A549 (cell line): ENCODE data around the gene IL6R. TPM values are rescaled to one million over a fixed set of nuclear protein-coding genes. Genes with fewer than 3 reads are reported as not detected.

Source experiments
- ATAC-seq, 2 experiments: fragments of 200-7000 bp in 1 of 2; fragments of >200 bp in 1 of 2; cut with Nextera tagmentation in 1 of 2; cut with Tn5 transposase in 1 of 2; 3 replicates each; pipeline versions ENCODE4 v1.8.0 to v1.9.1; 2018 to 2020; ENCODE audit warnings: mild to moderate bottlenecking in 1 of 2, moderate library complexity in 1 of 2
- CTCF ChIA-PET: fragments of 300-600 bp; sonication (Branson Sonifier 250); formaldehyde crosslinking; extraction: SDS; loops from one replicate; lab custom pipeline; 2021; ENCODE audit warnings: antibody characterized with exemption, inconsistent platforms; lab: Yijun Ruan, JAX
- POLR2A ChIA-PET: fragments of 350-600 bp; formaldehyde crosslinking; extraction: SDS; loops from one replicate; lab custom pipeline; 2021; ENCODE audit warnings: antibody characterized with exemption, inconsistent platforms; lab: Yijun Ruan, JAX
- DNase-seq, 2 experiments: peaks; one replicate each; pipeline versions ENCODE4 v3.0.0 to v3.0.0-alpha.2; 2011 to 2016; ENCODE audit warnings: low read depth in 1 of 2, low spot score in 1 of 2
- FAIRE-seq: peaks from 2 replicates; lab custom pipeline; 2011; peaks lifted over from hg19 to GRCh38; lab: Jason Lieb, UNC
- H3K27ac ChIP-seq, 2 experiments: fragments of >200 bp; sonication (Bioruptor Twin); formaldehyde crosslinking; 3 replicates each; pipeline ENCODE4 v1.5.1; 2016 to 2017
- H3K4me1 ChIP-seq: fragments of >200 bp; sonication (Bioruptor Twin); formaldehyde crosslinking; 3 replicates; pipeline ENCODE4 v1.6.1; 2016
- H3K4me2 ChIP-seq: fragments of >200 bp; sonication (Bioruptor Twin); formaldehyde crosslinking; 3 replicates; pipeline ENCODE4 v1.6.1; 2016
- H3K4me3 ChIP-seq: fragments of >200 bp; sonication (Bioruptor Twin); formaldehyde crosslinking; 3 replicates; pipeline ENCODE4 v1.5.1; 2016
- H3K9me3 ChIP-seq: fragments of >200 bp; sonication (Bioruptor Twin); formaldehyde crosslinking; 3 replicates; pipeline ENCODE4 v1.6.1; 2016
- BCL3 ChIP-seq: fragments of >200 bp; sonication (Bioruptor Twin); formaldehyde crosslinking; IDR thresholded peaks from 3 replicates; pipeline ENCODE4 v1.6.1; 2016
- CEBPB ChIP-seq, 2 experiments: fragments of >200 bp in 1 of 2; sonication (Bioruptor Twin) in 1 of 2; formaldehyde crosslinking in 1 of 2; IDR thresholded peaks; 2 replicates each; pipeline ENCODE4 v1.6.1; 2012 to 2016
- CHD2 ChIP-seq: fragments of 150-350 bp; IDR thresholded peaks from 2 replicates; pipeline ENCODE4 v1.6.1; 2014; ENCODE audit warnings: low read length; ENCODE audit not compliant: partially characterized antibody
- CTCF ChIP-seq: fragments of >200 bp; sonication (Bioruptor Twin); formaldehyde crosslinking; IDR thresholded peaks from 3 replicates; pipeline ENCODE4 v1.5.1; 2016
- EP300 ChIP-seq, 2 experiments: fragments of >200 bp; sonication (Bioruptor Twin); formaldehyde crosslinking; IDR thresholded peaks; 2 replicates in 1 of 2; 3 replicates in 1 of 2; pipeline ENCODE4 v1.6.1; 2016 to 2017
- ESRRA ChIP-seq: fragments of 150-350 bp; IDR thresholded peaks from 2 replicates; pipeline ENCODE4 v1.6.1; 2014; ENCODE audit warnings: mild to moderate bottlenecking, low read length, borderline replicate concordance
- FOXS1 ChIP-seq: fragments of 250-450 bp; sonication (Bioruptor Pico); IDR thresholded peaks from 2 replicates; pipeline ENCODE4 v1.5.0; 2020; ENCODE audit warnings: mild to moderate bottlenecking, moderate library complexity
- GATA3 ChIP-seq: IDR thresholded peaks from 2 replicates; pipeline ENCODE4 v1.6.1; 2012; ENCODE audit warnings: borderline replicate concordance
- HDAC2 ChIP-seq: fragments of 200-600 bp; sonication (generic); IDR thresholded peaks from 2 replicates; pipeline ENCODE4 v1.6.1; 2016
- HMGXB4 ChIP-seq: fragments of 250-450 bp; sonication (Bioruptor Pico); IDR thresholded peaks from 2 replicates; pipeline ENCODE4 v1.5.0; 2021; ENCODE audit warnings: mild to moderate bottlenecking, moderate library complexity, borderline replicate concordance
- HOXB5 ChIP-seq: fragments of 250-450 bp; sonication (Bioruptor Pico); IDR thresholded peaks from 2 replicates; pipeline ENCODE4 v1.5.0; 2020; ENCODE audit warnings: mild to moderate bottlenecking, moderate library complexity
- MAFK ChIP-seq: fragments of 450-650 bp; IDR thresholded peaks from 2 replicates; pipeline ENCODE4 v1.6.1; 2014; ENCODE audit not compliant: partially characterized antibody
- MAZ ChIP-seq: fragments of 150-350 bp; IDR thresholded peaks from 2 replicates; pipeline ENCODE4 v1.6.1; 2014; ENCODE audit warnings: antibody characterized with exemption, low read depth, low read length, borderline replicate concordance
- POLR2AphosphoS2 ChIP-seq: conservative IDR thresholded peaks from 2 replicates; pipeline ENCODE4 v1.6.1; 2012; ENCODE audit warnings: low read length, improper control_type of control experiment, inconsistent platforms
- RAD21 ChIP-seq, 2 experiments: fragments of >200 bp in 1 of 2; sonication (Bioruptor Twin) in 1 of 2; formaldehyde crosslinking in 1 of 2; IDR thresholded peaks in 1 of 2; conservative IDR thresholded peaks in 1 of 2; 2 replicates in 1 of 2; 3 replicates in 1 of 2; pipeline ENCODE4 v1.6.1; 2012 to 2018; ENCODE audit warnings: inconsistent platforms in 1 of 2
- RARB ChIP-seq: fragments of 250-450 bp; sonication (Bioruptor Pico); IDR thresholded peaks from 2 replicates; pipeline ENCODE4 v1.8.0; 2021; ENCODE audit warnings: mild to moderate bottlenecking, moderate library complexity
- REST ChIP-seq: fragments of 200-600 bp; sonication (generic); IDR thresholded peaks from 2 replicates; pipeline ENCODE4 v1.6.1; 2016; ENCODE audit warnings: antibody characterized with exemption, mild to moderate bottlenecking, moderate library complexity
- RFX5 ChIP-seq: fragments of 450-650 bp; IDR thresholded peaks from 2 replicates; pipeline ENCODE4 v1.7.1; 2014; ENCODE audit warnings: antibody characterized with exemption, mild to moderate bottlenecking, moderate library complexity
- RNF2 ChIP-seq: fragments of 200-600 bp; sonication (generic); IDR thresholded peaks from 2 replicates; pipeline ENCODE4 v1.6.1; 2016; ENCODE audit warnings: low read depth, mild to moderate bottlenecking, antibody characterized with exemption, moderate library complexity, borderline replicate concordance
- SMC3 ChIP-seq: fragments of >200 bp; sonication (Bioruptor Twin); formaldehyde crosslinking; IDR thresholded peaks from 3 replicates; pipeline ENCODE4 v1.6.1; 2018; ENCODE audit warnings: inconsistent platforms
- ZFP36 ChIP-seq: fragments of 450-650 bp; IDR thresholded peaks from 2 replicates; pipeline ENCODE4 v1.6.1; 2014; ENCODE audit warnings: borderline replicate concordance; ENCODE audit not compliant: partially characterized antibody
- ZSCAN20 ChIP-seq: fragments of 250-450 bp; sonication (Bioruptor Pico); IDR thresholded peaks from 2 replicates; pipeline ENCODE4 v1.8.0; 2022; ENCODE audit warnings: mild to moderate bottlenecking, moderate library complexity
- WGBS: methylation state at CpG from one replicate; pipeline ENCODE4 v1.1.6; 2017; ENCODE audit errors: missing lambda C conversion rate; 5-methylcytosine and 5-hydroxymethylcytosine counted together
- polyA plus RNA-seq, 4 experiments: library from polyadenylated mRNA; depleted of rRNA in 3 of 4; stranded (reverse); fragments of >200 nt; fragmentation: RNase III in 1 of 4; extraction: RNeasy Plus Mini Kit Qiagen cat#74134 plus additional on column Dnase treatment in 1 of 4; gene quantifications; 2 replicates in 3 of 4; 3 replicates in 1 of 4; pipeline ENCODE4 v1.2.3, GENCODE V29; 2011 to 2017
- TF ChIP-seq, protein P1 (sequence below): fragments of 450-650 bp; IDR thresholded peaks from 2 replicates; pipeline ENCODE4 v1.6.1; 2014; ENCODE audit warnings: antibody characterized with exemption

IL6R gene
- polyA plus RNA-seq, 2 of the 4 experiments (the other 2 are of a cell fraction) = 2.2 to 2.7 TPM

GRCh38 chr1:154479764-154480421, 74.8 kb downstream of the IL6R start:
- no peak for TF ChIP-seq RNF2
- TF ChIP-seq RAD21 (conservative IDR thresholded peaks at IDR 0.05 in 1 of 2, IDR thresholded peaks at IDR 0.05 in 1 of 2) = peak; percentile 95 to 97
- TF ChIP-seq CTCF = peak; percentile 94
- no peak for TF ChIP-seq ESRRA
- no peak for TF ChIP-seq GATA3
- peak; percentile 100 for TF ChIP-seq MAFK
- TF ChIP-seq CEBPB (IDR thresholded peaks at IDR 0.05) = no peak
- no peak for TF ChIP-seq HDAC2
- no peak for TF ChIP-seq CHD2
- no peak for TF ChIP-seq MAZ
- no peak for TF ChIP-seq ZFP36
- TF ChIP-seq ZSCAN20 (CRISPR knock-in tag) = no peak
- no peak for TF ChIP-seq POLR2AphosphoS2
- no peak for TF ChIP-seq REST
- TF ChIP-seq, protein P1, sequence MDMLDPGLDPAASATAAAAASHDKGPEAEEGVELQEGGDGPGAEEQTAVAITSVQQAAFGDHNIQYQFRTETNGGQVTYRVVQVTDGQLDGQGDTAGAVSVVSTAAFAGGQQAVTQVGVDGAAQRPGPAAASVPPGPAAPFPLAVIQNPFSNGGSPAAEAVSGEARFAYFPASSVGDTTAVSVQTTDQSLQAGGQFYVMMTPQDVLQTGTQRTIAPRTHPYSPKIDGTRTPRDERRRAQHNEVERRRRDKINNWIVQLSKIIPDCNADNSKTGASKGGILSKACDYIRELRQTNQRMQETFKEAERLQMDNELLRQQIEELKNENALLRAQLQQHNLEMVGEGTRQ = no peak
- TF ChIP-seq SMC3 = peak; percentile 83
- TF ChIP-seq RARB (CRISPR knock-in tag) = no peak
- TF ChIP-seq RFX5 = peak; percentile 70
- TF ChIP-seq, all 56 proteins: peak for 5
- Histone ChIP-seq H3K9me3 (no peaks in the 10 kb centered on the region), H3K4me2 (peak overlapping the region; percentile 29; the same call in 1 of the 3 replicates), H3K4me1 (peaks cover 9% of the 10 kb centered on the region; the same call in 2 of the 3 replicates), H3K4me3 (no peak overlapping the region), H3K27ac (peak overlapping the region; percentile 48 to 67; a peak in 3 of 6 replicates)
- ATAC-seq (peak; percentile 95 to 99), DNase-seq (peak; percentile 86 to 93), FAIRE-seq (no peak)
- ChIA-PET POLR2A (interaction anchor here (1.1 to 1.7 kb wide), 2 partner anchors 67 to 457 kb away, joined by 3 to 5 read pairs; partner anchors contain the start of gene PMVK), CTCF (interaction anchor here (0.6 to 5.3 kb wide), 73 partner anchors 8 to 609 kb away, joined by 3 to 79 read pairs (median 4); partner anchors contain the start of genes CHRNB2, PMVK and SHE)
- WGBS = 35% methylated on average over 9 of the region's 9 CpGs

DNA sequence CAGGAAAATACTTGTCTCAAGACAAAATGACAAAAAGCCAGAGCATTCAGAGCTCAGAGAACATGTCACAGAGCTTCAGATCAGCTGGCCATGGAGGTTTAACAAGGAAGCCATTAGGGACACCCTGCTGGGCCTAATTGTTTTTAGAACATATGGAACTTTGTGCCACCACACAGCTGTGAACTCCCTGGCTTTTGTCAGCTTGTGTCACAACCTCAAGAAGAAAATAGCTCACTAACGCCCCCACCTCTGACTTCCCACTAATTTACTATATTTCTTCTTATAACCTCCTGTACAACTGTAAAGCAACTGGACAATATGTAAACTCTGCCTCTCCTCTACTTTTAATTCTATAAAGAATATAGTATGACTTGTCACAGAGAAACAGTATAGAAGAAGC, 75.9 kb downstream of the IL6R start:
- Histone ChIP-seq H3K27ac (no peak overlapping the region), H3K4me2 (no peak overlapping the region), H3K9me3 (no peaks in the 10 kb centered on the region), H3K4me1 (peaks cover 10% of the 10 kb centered on the region; the same call in 2 of the 3 replicates), H3K4me3 (no peak overlapping the region)
- FAIRE-seq = no peak
- ChIA-PET CTCF (interaction anchor here (0.8 to 5.3 kb wide), 23 partner anchors 9 to 518 kb away, joined by 3 to 79 read pairs (median 4); no protein-coding TSS in a partner anchor), POLR2A (interaction anchor here (1.7 kb wide), 1 partner anchor 66 kb away, joined by 3 read pairs; no protein-coding TSS in a partner anchor)
- WGBS = 8% methylated on average over 1 of the region's 1 CpG
- ATAC-seq = no peak
- DNase-seq = no peak
- TF ChIP-seq EP300 (IDR thresholded peaks at IDR 0.05) = no peak
- no peak for TF ChIP-seq HMGXB4
- TF ChIP-seq HOXB5 = no peak
- no peak for TF ChIP-seq HDAC2
- no peak for TF ChIP-seq ZSCAN20 (CRISPR knock-in tag)
- no peak for TF ChIP-seq FOXS1 (CRISPR knock-in tag)
- TF ChIP-seq BCL3 = no peak
- no peak for TF ChIP-seq CTCF
